Activated CD4-positive, alpha-beta memory T cell treated with anti-CD3 and anti-CD28 coated beads for 36 hours (primary cell): ENCODE data around the gene ACOT7. TPM values are rescaled to one million over a fixed set of nuclear protein-coding genes. Genes with fewer than 3 reads are reported as not detected.

Experiments used
- CTCF ChIA-PET: fragments of 350-600 bp; sonication (Branson Sonifier 250); formaldehyde crosslinking; loops from one replicate; lab custom pipeline; 2021; ENCODE audit warnings: antibody characterized with exemption, inconsistent platforms; lab: Charles Lee
- POLR2A ChIA-PET: fragments of 350-600 bp; sonication (Branson Sonifier 250); formaldehyde crosslinking; loops from one replicate; lab custom pipeline; 2021; ENCODE audit warnings: antibody characterized with exemption; lab: Charles Lee
- DNase-seq: peaks from one replicate; pipeline ENCODE4 v3.0.0-alpha.2; 2020
- H3K27ac Mint-ChIP-seq: one replicate; pipeline ENCODE4 v1.8.0; 2021; ENCODE audit warnings: mixed read lengths
- H3K27me3 Mint-ChIP-seq: one replicate; pipeline ENCODE4 v1.8.0; 2021; ENCODE audit warnings: mixed read lengths
- H3K36me3 Mint-ChIP-seq: one replicate; pipeline ENCODE4 v1.8.0; 2021; ENCODE audit warnings: mixed read lengths
- H3K4me1 Mint-ChIP-seq: one replicate; pipeline ENCODE4 v1.8.0; 2021; ENCODE audit warnings: low read depth, mixed read lengths
- H3K4me3 Mint-ChIP-seq: one replicate; pipeline ENCODE4 v1.8.0; 2021; ENCODE audit warnings: mild to moderate bottlenecking, mixed read lengths
- H3K9me3 Mint-ChIP-seq: one replicate; pipeline ENCODE4 v1.8.0; 2021; ENCODE audit warnings: mixed read lengths
- intact Hi-C: fragments of 100-400 bp; cut with micrococcal nuclease; formaldehyde crosslinking; loops from one replicate; pipeline ENCODE4 v1.15.1; 2023
- total RNA-seq, 2 experiments: library from RNA; stranded (reverse); gene quantifications; one replicate each; pipeline ENCODE4 v1.2.3, GENCODE V29; 2021

The ACOT7 gene
- total RNA-seq, 2 experiments from 2014 or later = 93.8 to 94.6 TPM

- Mint-ChIP-seq H3K27ac (no peak overlapping the region), H3K9me3 (no peaks in the 10 kb centered on the region), H3K4me3 (no peak overlapping the region), H3K27me3 (no peaks in the 10 kb centered on the region), H3K36me3 (no peaks in the 10 kb centered on the region), H3K4me1 (no peaks in the 10 kb centered on the region)
- ChIA-PET CTCF (no interaction called here), POLR2A (no interaction called here)
- no peak for DNase-seq
- intact Hi-C loops = no loop called here
Observed at GRCh38 chr1:6272868-6273267, 120.7 kb downstream of the ACOT7 start.

- Mint-ChIP-seq H3K4me3 (no peak overlapping the region), H3K36me3 (no peaks in the 10 kb centered on the region), H3K4me1 (no peaks in the 10 kb centered on the region), H3K27me3 (no peaks in the 10 kb centered on the region), H3K27ac (no peak overlapping the region), H3K9me3 (no peaks in the 10 kb centered on the region)
- intact Hi-C loops = no loop called here
- POLR2A ChIA-PET = no interaction called here
- CTCF ChIA-PET = no interaction called here
- DNase-seq = no peak
Observed at GRCh38 chr1:6272452-6272851, 121.1 kb downstream of the ACOT7 start.

GRCh38 chr1:6271554-6271953 is 122.0 kb downstream of the ACOT7 start:
- intact Hi-C loops = no loop called here
- H3K27me3 Mint-ChIP-seq = no peaks in the 10 kb centered on the region
- no peaks in the 10 kb centered on the region for H3K4me1 Mint-ChIP-seq
- ChIA-PET POLR2A (no interaction called here), CTCF (no interaction called here)
- no peak overlapping the region for H3K4me3 Mint-ChIP-seq
- no peak for DNase-seq
- H3K9me3 Mint-ChIP-seq = no peaks in the 10 kb centered on the region
- H3K36me3 Mint-ChIP-seq = no peaks in the 10 kb centered on the region
- no peak overlapping the region for H3K27ac Mint-ChIP-seq

DNA sequence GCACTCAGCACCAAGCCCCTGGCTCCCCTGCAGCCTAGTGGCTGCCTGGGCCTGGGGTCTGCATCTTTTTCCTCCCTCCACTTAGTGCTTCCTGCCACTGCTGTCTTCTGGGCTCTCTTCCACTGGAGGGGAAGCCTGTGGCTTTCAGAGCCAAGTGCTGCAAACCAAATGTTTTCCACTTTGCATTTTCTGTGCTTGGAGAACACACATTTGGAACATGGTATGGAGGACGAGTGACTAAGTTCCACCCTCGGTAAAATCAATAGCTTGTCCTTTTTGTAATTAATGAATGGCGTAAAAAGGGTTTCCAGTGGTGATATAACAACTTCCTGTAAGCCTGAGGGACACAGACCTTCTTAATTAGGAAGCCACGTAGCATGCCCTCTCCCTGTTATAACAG is 122.6 kb downstream of the ACOT7 start:
- H3K4me3 Mint-ChIP-seq = no peak overlapping the region
- ChIA-PET CTCF (no interaction called here), POLR2A (no interaction called here)
- H3K9me3 Mint-ChIP-seq = no peaks in the 10 kb centered on the region
- H3K27ac Mint-ChIP-seq = no peak overlapping the region
- H3K27me3 Mint-ChIP-seq = no peaks in the 10 kb centered on the region
- intact Hi-C loops = no loop called here
- DNase-seq = no peak
- no peaks in the 10 kb centered on the region for H3K4me1 Mint-ChIP-seq
- H3K36me3 Mint-ChIP-seq = no peaks in the 10 kb centered on the region

GRCh38 chr1:6270401-6270800 is 123.2 kb downstream of the ACOT7 start:
- Mint-ChIP-seq H3K9me3 (no peaks in the 10 kb centered on the region), H3K4me1 (no peaks in the 10 kb centered on the region), H3K27ac (no peak overlapping the region), H3K4me3 (no peak overlapping the region), H3K36me3 (no peaks in the 10 kb centered on the region), H3K27me3 (no peaks in the 10 kb centered on the region)
- POLR2A ChIA-PET = no interaction called here
- intact Hi-C loops = no loop called here
- no peak for DNase-seq
- CTCF ChIA-PET = no interaction called here

GRCh38 chr1:6269720-6270400 is 123.7 kb downstream of the ACOT7 start:
- Mint-ChIP-seq H3K9me3 (no peaks in the 10 kb centered on the region), H3K4me3 (no peak overlapping the region), H3K4me1 (no peaks in the 10 kb centered on the region), H3K36me3 (no peaks in the 10 kb centered on the region), H3K27ac (no peak overlapping the region), H3K27me3 (no peaks in the 10 kb centered on the region)
- ChIA-PET POLR2A (no interaction called here), CTCF (no interaction called here)
- intact Hi-C loops = no loop called here
- DNase-seq = no peak

DNA sequence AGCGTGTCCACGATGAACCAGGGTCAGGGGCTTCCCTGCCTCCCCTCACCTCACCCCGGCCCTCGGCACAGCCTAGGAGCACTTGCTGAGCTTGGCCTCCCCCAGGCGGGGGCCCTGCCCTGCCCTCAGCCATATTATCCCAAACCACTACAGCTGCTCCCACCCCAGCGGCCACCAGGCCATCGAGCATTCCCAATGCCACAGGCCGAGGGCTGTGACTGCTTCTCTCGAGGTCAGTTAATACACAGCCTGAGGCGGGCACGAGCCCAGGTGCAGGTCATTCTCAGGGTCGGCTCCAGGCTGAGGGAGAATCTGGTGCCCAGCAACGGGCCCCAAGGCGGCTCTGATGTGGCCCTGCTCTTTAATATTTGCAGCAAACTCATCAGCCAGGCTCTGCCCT is 124.3 kb downstream of the ACOT7 start:
- intact Hi-C loops = no loop called here
- ChIA-PET POLR2A (no interaction called here), CTCF (no interaction called here)
- H3K27ac Mint-ChIP-seq = no peak overlapping the region
- no peak overlapping the region for H3K4me3 Mint-ChIP-seq
- H3K36me3 Mint-ChIP-seq = no peaks in the 10 kb centered on the region
- DNase-seq = no peak
- no peaks in the 10 kb centered on the region for H3K27me3 Mint-ChIP-seq
- no peaks in the 10 kb centered on the region for H3K4me1 Mint-ChIP-seq
- H3K9me3 Mint-ChIP-seq = no peaks in the 10 kb centered on the region

- Mint-ChIP-seq H3K9me3 (no peaks in the 10 kb centered on the region), H3K27me3 (no peaks in the 10 kb centered on the region), H3K4me3 (no peak overlapping the region), H3K4me1 (no peaks in the 10 kb centered on the region), H3K27ac (no peak overlapping the region), H3K36me3 (no peaks in the 10 kb centered on the region)
- DNase-seq = no peak
- intact Hi-C loops = no loop called here
- CTCF ChIA-PET = no interaction called here
- POLR2A ChIA-PET = no interaction called here
Observed at GRCh38 chr1:6268415-6268814, 125.2 kb downstream of the ACOT7 start.

DNA sequence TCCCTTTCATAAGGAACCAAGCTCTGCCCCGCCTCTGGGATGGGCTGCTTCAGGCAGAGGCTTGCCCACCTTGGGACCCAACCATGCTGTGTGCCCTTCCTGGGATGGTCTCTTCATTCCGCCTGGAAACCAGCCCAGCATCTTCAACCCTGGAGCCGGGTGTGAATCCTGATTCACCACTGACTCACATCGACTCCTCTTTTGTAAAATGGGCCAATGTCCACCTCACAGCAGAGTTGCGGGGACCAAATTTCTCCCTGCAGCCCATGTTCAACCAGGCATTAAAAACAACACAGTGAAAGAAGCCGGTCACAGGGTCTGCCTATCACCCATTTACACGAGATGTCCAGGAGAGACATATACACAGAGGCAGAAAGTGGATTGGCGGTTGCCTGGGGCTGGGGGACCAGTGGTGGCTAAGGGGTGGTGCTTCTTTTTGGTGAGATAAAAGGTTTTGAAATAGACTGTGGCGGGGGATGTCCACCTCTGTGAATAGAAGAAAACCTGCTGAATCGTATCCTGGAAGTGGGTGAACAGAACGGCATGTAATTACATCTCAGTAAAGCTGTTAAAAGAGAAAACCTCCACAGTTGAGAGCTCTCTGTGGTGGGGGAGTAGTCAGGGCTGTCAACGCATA is 125.8 kb downstream of the ACOT7 start:
- intact Hi-C loops = no loop called here
- Mint-ChIP-seq H3K4me3 (no peak overlapping the region), H3K4me1 (no peaks in the 10 kb centered on the region), H3K36me3 (no peaks in the 10 kb centered on the region), H3K27me3 (no peaks in the 10 kb centered on the region), H3K9me3 (no peaks in the 10 kb centered on the region), H3K27ac (no peak overlapping the region)
- POLR2A ChIA-PET = no interaction called here
- no peak for DNase-seq
- CTCF ChIA-PET = interaction anchor here (0.6 kb wide), 1 partner anchor 163 kb away, joined by 3 read pairs; no protein-coding TSS in a partner anchor

GRCh38 chr1:6266641-6267040 is 126.9 kb downstream of the ACOT7 start:
- ChIA-PET CTCF (interaction anchor here (1.2 kb wide), 1 partner anchor 157 kb away, joined by 3 read pairs; no protein-coding TSS in a partner anchor), POLR2A (no interaction called here)
- H3K9me3 Mint-ChIP-seq = no peaks in the 10 kb centered on the region
- no peak for DNase-seq
- H3K4me3 Mint-ChIP-seq = no peak overlapping the region
- no peak overlapping the region for H3K27ac Mint-ChIP-seq
- intact Hi-C loops = no loop called here
- no peaks in the 10 kb centered on the region for H3K4me1 Mint-ChIP-seq
- H3K36me3 Mint-ChIP-seq = no peaks in the 10 kb centered on the region
- peaks cover 4% of the 10 kb centered on the region for H3K27me3 Mint-ChIP-seq

GRCh38 chr1:6265151-6265550 is 128.4 kb downstream of the ACOT7 start:
- Mint-ChIP-seq H3K4me3 (no peak overlapping the region), H3K4me1 (no peaks in the 10 kb centered on the region), H3K27ac (no peak overlapping the region), H3K9me3 (no peaks in the 10 kb centered on the region), H3K36me3 (no peaks in the 10 kb centered on the region), H3K27me3 (peaks cover 7% of the 10 kb centered on the region)
- no peak for DNase-seq
- CTCF ChIA-PET = no interaction called here
- POLR2A ChIA-PET = no interaction called here
- intact Hi-C loops = no loop called here

DNA sequence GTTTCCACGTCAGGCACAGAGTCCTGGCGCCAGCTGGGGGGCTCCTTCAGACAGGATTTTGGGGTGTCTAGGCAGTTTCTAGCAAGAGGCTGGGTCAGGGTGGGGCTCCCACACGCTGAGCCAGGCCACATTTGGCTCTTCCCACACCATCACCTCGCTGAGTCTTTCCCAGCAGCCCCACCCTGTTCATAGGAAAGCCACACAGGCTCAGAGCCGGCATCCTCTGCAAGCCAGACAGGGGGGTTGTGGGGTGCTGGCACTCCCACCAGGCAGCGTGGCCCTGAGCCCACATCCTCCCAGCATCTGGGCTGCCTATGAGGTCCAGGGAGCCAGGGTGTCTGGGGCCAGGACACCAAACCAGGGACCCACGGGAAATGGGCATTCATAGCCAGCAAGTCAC is 129.9 kb downstream of the ACOT7 start:
- H3K9me3 Mint-ChIP-seq = no peaks in the 10 kb centered on the region
- intact Hi-C loops = no loop called here
- peaks cover 17% of the 10 kb centered on the region for H3K27me3 Mint-ChIP-seq
- H3K36me3 Mint-ChIP-seq = no peaks in the 10 kb centered on the region
- H3K27ac Mint-ChIP-seq = no peak overlapping the region
- H3K4me1 Mint-ChIP-seq = peaks cover 6% of the 10 kb centered on the region
- H3K4me3 Mint-ChIP-seq = no peak overlapping the region
- POLR2A ChIA-PET = no interaction called here
- no peak for DNase-seq
- CTCF ChIA-PET = no interaction called here
